ENCODE data around the gene OBSCN. TPM values are rescaled to one million over a fixed set of nuclear protein-coding genes. Genes with fewer than 3 reads are reported as not detected.

Gene OBSCN
- total and polyA plus RNA-seq, 2 of the 13 experiments (the other 11 are each of a cell fraction or from before 2014, with no cell fraction given): 0.20 TPM

GRCh38 chr1:228279011-228279721, 71.3 kb downstream of the OBSCN start (continued):
- TF ChIP-seq ZNF75D (CRISPR knock-in tag; IDR thresholded peaks at IDR 0.05; ENCODE audit: borderline replicate concordance) (no peak), PBX3 (CRISPR knock-in tag; IDR thresholded peaks at IDR 0.05; ENCODE audit: borderline replicate concordance) (no peak), MBNL3 (CRISPR knock-in tag; conservative IDR thresholded peaks at IDR 0.05) (no peak), HOXD1 (CRISPR knock-in tag; IDR thresholded peaks at IDR 0.05) (no peak), ZNF644 (CRISPR knock-in tag; IDR thresholded peaks at IDR 0.05; ENCODE audit: low read depth) (no peak), JUN (CRISPR knock-in tag; IDR thresholded peaks at IDR 0.05) (no peak), ZNF260 (CRISPR knock-in tag; IDR thresholded peaks at IDR 0.05; ENCODE audit: borderline replicate concordance, low read depth) (no peak), TCF7L2 (IDR thresholded peaks at IDR 0.05; ENCODE audit: low read depth, low read length) (no peak), NCOA5 (CRISPR knock-in tag; IDR thresholded peaks at IDR 0.05) (no peak), MTA1 (CRISPR knock-in tag; IDR thresholded peaks at IDR 0.05; ENCODE audit: borderline replicate concordance) (0 out of 2 replicates have a peak, but pooled peaks have one; percentile 35), SIN3B (IDR thresholded peaks at IDR 0.05; ENCODE audit: low read length) (no peak), ZBTB20 (CRISPR knock-in tag; IDR thresholded peaks at IDR 0.05; ENCODE audit: borderline replicate concordance, low read depth) (no peak), ARID5B (CRISPR knock-in tag; IDR thresholded peaks at IDR 0.05) (no peak)
- TF ChIP-seq, protein P1, sequence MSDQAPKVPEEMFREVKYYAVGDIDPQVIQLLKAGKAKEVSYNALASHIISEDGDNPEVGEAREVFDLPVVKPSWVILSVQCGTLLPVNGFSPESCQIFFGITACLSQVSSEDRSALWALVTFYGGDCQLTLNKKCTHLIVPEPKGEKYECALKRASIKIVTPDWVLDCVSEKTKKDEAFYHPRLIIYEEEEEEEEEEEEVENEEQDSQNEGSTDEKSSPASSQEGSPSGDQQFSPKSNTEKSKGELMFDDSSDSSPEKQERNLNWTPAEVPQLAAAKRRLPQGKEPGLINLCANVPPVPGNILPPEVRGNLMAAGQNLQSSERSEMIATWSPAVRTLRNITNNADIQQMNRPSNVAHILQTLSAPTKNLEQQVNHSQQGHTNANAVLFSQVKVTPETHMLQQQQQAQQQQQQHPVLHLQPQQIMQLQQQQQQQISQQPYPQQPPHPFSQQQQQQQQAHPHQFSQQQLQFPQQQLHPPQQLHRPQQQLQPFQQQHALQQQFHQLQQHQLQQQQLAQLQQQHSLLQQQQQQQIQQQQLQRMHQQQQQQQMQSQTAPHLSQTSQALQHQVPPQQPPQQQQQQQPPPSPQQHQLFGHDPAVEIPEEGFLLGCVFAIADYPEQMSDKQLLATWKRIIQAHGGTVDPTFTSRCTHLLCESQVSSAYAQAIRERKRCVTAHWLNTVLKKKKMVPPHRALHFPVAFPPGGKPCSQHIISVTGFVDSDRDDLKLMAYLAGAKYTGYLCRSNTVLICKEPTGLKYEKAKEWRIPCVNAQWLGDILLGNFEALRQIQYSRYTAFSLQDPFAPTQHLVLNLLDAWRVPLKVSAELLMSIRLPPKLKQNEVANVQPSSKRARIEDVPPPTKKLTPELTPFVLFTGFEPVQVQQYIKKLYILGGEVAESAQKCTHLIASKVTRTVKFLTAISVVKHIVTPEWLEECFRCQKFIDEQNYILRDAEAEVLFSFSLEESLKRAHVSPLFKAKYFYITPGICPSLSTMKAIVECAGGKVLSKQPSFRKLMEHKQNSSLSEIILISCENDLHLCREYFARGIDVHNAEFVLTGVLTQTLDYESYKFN (CRISPR knock-in tag; conservative IDR thresholded peaks at IDR 0.05): 0 out of 2 replicates have a peak, but pooled peaks have one; percentile 43
- TF ChIP-seq, protein P2, sequence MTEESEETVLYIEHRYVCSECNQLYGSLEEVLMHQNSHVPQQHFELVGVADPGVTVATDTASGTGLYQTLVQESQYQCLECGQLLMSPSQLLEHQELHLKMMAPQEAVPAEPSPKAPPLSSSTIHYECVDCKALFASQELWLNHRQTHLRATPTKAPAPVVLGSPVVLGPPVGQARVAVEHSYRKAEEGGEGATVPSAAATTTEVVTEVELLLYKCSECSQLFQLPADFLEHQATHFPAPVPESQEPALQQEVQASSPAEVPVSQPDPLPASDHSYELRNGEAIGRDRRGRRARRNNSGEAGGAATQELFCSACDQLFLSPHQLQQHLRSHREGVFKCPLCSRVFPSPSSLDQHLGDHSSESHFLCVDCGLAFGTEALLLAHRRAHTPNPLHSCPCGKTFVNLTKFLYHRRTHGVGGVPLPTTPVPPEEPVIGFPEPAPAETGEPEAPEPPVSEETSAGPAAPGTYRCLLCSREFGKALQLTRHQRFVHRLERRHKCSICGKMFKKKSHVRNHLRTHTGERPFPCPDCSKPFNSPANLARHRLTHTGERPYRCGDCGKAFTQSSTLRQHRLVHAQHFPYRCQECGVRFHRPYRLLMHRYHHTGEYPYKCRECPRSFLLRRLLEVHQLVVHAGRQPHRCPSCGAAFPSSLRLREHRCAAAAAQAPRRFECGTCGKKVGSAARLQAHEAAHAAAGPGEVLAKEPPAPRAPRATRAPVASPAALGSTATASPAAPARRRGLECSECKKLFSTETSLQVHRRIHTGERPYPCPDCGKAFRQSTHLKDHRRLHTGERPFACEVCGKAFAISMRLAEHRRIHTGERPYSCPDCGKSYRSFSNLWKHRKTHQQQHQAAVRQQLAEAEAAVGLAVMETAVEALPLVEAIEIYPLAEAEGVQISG (CRISPR knock-in tag; IDR thresholded peaks at IDR 0.05): no peak
